Measurements from ENCODE around the gene PFN3.

DNA sequence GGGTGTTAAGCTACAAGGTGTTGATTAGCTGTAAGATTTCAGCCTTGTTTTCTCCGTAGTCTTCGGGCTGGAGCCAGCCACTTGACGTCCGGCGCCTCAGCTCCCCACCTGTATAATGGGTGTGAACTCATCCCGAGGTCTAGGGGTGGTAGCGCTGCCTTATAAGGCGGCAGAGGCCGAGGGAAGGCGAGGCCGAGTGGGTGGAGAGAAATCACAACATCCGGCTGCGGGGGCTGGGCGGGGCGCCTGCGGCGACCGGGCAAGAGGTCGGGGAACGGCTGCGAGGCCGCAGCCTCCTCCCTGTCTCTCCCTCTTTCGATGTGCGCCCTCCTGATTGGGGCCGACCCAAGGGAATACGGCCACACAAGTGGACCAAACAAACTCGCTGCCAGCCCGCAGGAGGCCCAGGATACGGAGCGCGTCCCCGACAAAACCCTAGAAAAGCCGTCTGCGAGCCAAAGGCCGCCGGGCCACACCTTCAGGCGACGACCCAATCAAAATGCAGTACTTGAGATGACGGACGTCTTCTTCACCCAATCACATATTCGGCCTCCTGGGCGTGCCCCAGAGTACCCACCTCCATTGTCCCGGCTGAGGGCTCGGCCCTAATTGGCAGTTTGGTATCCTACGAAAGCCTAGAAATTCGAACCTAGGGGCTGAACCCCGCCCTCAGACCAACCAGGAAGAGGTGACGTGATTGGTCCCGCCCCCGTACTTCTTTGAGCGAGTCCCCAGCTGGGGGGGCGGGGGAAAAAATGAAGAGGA lies 25.5 kb upstream of the PFN3 start:
- TF ChIP-seq POLR2AphosphoS5 (IDR thresholded peaks at IDR 0.05): peak; percentile 38 to 81 (median 76)
- TF ChIP-seq, protein P1, sequence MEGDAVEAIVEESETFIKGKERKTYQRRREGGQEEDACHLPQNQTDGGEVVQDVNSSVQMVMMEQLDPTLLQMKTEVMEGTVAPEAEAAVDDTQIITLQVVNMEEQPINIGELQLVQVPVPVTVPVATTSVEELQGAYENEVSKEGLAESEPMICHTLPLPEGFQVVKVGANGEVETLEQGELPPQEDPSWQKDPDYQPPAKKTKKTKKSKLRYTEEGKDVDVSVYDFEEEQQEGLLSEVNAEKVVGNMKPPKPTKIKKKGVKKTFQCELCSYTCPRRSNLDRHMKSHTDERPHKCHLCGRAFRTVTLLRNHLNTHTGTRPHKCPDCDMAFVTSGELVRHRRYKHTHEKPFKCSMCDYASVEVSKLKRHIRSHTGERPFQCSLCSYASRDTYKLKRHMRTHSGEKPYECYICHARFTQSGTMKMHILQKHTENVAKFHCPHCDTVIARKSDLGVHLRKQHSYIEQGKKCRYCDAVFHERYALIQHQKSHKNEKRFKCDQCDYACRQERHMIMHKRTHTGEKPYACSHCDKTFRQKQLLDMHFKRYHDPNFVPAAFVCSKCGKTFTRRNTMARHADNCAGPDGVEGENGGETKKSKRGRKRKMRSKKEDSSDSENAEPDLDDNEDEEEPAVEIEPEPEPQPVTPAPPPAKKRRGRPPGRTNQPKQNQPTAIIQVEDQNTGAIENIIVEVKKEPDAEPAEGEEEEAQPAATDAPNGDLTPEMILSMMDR (IDR thresholded peaks at IDR 0.05): no peak

Data from stomach (tissue), 4 donors.